Stimulated activated effector memory CD8-positive, alpha-beta T cell treated with anti-CD3 and anti-CD28 coated beads, Interleukin-12 subunit alpha, Interleukin-12 subunit beta, amount 100 ng/mL, for 72 hours (primary cell): Measurements from ENCODE around the gene SLC35F3.
"Not testable (repeated sequence)": the region's sequence is repeated elsewhere in the genome, so short reads cannot be mapped to it uniquely, and the experiment has no call there.

ENCODE experiments used
- ATAC-seq: fragments of 150-1000 bp; cut with Tn5 transposase; 2 replicates; pipeline ENCODE4 v1.10.0; 2021
- DNase-seq, 2 donors: peaks; one replicate each; pipeline ENCODE4 v3.0.0; 2021 to 2022; ENCODE audit warnings: low spot score in 2 of 2
- H3K27ac Mint-ChIP-seq: one replicate; pipeline ENCODE4 v1.8.0; 2022; ENCODE audit warnings: mild to moderate bottlenecking, mixed read lengths
- H3K36me3 Mint-ChIP-seq: one replicate; pipeline ENCODE4 v1.8.0; 2022; ENCODE audit warnings: mild to moderate bottlenecking, mixed read lengths
- H3K4me1 Mint-ChIP-seq: one replicate; pipeline ENCODE4 v1.8.0; 2022; ENCODE audit warnings: mixed read lengths
- H3K4me3 Mint-ChIP-seq: one replicate; pipeline ENCODE4 v1.8.0; 2022; ENCODE audit warnings: mild to moderate bottlenecking, mixed read lengths
- H3K9me3 Mint-ChIP-seq: one replicate; pipeline ENCODE4 v1.8.0; 2022; ENCODE audit warnings: mixed read lengths

SLC35F3 gene

DNA sequence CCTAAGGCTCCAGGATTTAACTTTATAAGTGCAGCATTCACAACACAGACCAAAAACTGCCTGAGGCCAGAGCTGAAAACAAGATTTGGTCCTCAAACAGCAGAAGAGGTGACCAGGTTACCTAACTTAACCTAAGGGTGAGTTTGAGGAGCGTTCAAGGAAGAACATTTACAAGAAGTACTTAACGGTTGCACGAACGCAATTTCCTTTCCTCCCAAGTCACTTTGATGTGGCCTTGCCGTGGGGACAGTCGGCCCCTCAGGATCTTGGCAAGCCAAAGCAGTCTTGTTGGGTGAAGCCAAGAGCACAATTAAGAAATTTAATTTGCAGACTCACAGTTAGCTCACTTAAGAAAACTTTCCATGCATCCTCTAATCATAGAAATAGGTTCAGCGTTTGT lies 266.1 kb downstream of the SLC35F3 start:
- H3K27ac Mint-ChIP-seq = no peak overlapping the region
- ATAC-seq (no peak), DNase-seq (no peak)
- H3K4me1 Mint-ChIP-seq = peaks cover 12% of the 10 kb centered on the region
- H3K36me3 Mint-ChIP-seq = no peaks in the 10 kb centered on the region
- no peaks in the 10 kb centered on the region for H3K9me3 Mint-ChIP-seq
- no peak overlapping the region for H3K4me3 Mint-ChIP-seq

DNA sequence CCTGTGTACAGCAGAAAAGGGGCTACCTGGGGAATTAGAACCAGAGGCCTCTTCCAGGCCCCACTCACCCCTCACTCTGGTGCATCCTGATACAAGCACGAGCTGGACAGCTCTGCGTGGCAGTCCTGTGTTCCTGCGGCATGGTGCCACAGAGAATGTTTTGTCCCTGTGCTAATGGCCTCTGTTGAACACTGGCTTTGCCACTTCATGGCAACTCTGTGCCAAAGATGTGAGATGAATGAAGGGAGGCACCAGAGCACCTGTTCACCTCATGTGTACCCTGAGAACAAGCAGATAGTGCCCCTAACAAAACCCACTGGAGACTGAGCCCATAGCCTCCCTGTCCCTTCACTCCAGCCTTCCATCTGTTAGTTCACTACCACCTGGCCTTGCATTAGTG lies 269.5 kb downstream of the SLC35F3 start:
- no peaks in the 10 kb centered on the region for H3K36me3 Mint-ChIP-seq
- H3K9me3 Mint-ChIP-seq = no peaks in the 10 kb centered on the region
- H3K4me1 Mint-ChIP-seq = peaks cover 12% of the 10 kb centered on the region
- H3K4me3 Mint-ChIP-seq = no peak overlapping the region
- no peak for DNase-seq
- no peak overlapping the region for H3K27ac Mint-ChIP-seq
- no peak for ATAC-seq

DNA sequence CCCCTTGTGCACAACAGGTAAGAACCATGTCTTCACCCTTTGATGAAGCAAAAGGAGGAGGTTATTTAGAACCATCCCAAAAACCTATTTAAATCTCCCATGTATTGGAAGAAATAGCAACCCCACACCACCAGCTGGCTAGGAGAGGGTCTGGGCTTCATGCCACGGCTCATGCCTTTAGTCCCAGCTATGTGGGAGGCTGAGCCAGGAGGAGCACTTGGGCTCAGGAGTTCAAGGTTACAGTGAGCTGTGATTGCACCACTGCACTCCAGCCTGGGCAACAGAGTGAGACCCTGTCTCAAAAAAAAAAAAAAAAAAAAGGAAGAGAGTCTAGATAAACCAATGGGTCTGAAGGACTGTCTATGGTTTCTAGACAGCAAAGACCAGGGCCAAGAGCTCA lies 270.9 kb downstream of the SLC35F3 start:
- Mint-ChIP-seq H3K4me1 (peaks cover 10% of the 10 kb centered on the region), H3K4me3 (no peak overlapping the region), H3K9me3 (no peaks in the 10 kb centered on the region), H3K36me3 (no peaks in the 10 kb centered on the region), H3K27ac (no peak overlapping the region)
- DNase-seq = no peak
- no peak for ATAC-seq

DNA sequence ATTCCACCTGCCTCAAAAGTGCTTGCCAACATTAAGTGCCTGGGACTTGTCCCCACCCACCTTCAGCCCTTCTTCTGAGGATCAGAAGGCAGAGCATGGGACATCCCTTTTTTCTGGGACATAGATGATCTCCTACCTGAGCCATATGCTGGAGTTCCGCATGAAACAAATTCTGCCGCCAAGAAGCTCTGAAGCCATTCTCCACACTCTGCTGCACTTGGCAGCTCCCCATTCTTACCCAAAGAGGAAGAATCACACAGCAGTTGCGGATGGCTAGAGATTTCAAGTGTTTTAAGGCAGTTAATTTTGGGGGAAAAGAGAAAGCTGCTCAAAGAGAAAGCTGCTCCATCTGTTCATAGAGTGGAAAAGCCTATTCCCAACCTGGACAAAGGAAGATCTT lies 271.5 kb downstream of the SLC35F3 start:
- Mint-ChIP-seq H3K4me1 (peaks cover 4% of the 10 kb centered on the region), H3K27ac (no peak overlapping the region), H3K9me3 (no peaks in the 10 kb centered on the region), H3K4me3 (no peak overlapping the region), H3K36me3 (no peaks in the 10 kb centered on the region)
- DNase-seq (no peak), ATAC-seq (no peak)

DNA sequence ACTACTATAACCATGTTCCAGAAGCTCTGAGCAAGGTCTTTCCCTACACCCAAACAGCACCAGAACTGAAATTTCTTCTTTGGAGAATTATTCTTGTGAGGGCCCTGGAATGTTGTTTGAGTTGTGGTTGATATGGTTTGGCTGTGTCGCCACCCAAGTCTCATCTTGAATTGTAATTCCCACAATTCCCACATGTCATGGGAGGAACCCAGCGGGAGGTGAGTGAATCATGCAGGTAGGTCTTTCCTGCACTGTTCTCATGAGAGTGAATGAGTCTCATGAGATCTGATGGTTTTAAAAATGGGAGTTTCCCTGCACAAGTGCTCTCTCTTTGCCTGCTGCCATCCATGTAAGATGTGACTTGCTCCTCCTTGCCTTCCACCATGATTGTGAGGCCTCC lies 272.4 kb downstream of the SLC35F3 start:
- DNase-seq, H3K36me3 Mint-ChIP-seq, H3K4me1 Mint-ChIP-seq, ATAC-seq, H3K4me3 Mint-ChIP-seq, H3K9me3 Mint-ChIP-seq, H3K27ac Mint-ChIP-seq: not testable (repeated sequence)

DNA sequence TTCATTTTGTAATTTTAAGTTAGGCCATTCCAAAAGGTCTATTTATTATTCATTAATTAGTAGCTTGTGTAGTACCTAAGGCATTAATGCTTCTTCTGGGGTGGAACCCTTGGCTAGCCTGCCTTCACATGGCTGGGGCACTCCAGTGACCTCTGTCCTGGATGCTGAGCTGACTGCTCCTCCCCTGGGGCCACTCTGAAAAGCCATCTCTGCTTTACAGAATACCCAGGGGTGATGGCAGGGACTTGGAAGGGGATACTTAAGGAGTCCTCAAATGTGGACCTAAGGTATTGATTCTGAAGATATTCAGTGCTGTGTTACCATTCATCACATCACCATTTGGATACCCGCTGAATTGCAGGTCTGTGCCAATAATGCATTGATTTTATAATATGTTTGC lies 281.0 kb downstream of the SLC35F3 start:
- no peaks in the 10 kb centered on the region for H3K36me3 Mint-ChIP-seq
- no peak overlapping the region for H3K4me3 Mint-ChIP-seq
- DNase-seq (no peak), ATAC-seq (no peak)
- no peaks in the 10 kb centered on the region for H3K9me3 Mint-ChIP-seq
- H3K27ac Mint-ChIP-seq = no peak overlapping the region
- no peaks in the 10 kb centered on the region for H3K4me1 Mint-ChIP-seq

DNA sequence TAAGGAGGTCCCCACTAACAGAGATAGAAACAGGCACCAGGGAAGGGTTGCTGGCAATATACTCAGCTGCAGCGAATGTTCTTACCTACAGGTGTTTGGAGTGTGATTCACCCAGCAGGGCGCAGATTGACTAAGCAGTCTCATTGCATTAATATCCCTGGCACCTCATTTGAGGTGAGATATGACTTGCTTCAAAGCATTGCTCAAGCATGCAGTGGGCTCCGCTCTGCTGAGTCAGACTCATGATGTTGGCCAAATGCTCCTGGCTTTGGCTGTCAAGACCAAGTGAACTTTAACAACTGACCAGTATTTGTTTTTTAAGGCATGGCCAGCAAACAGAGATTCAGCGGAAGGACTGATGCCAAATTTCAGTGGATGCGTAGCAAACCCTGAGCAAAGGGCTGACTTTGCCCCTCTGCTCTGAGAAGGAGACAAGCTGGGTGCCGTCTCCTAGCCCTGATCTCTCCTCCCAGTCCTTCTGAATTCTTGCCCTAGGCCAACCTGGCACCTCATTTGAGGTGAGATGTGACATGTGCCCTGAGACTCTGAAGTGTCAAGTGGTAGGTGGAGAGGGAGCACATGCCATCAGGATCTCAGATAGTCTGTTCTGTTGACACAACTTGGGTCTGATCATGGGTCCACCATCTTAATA lies 281.7 kb downstream of the SLC35F3 start:
- Mint-ChIP-seq H3K4me3 (no peak overlapping the region), H3K36me3 (no peaks in the 10 kb centered on the region), H3K9me3 (peaks cover 3% of the 10 kb centered on the region), H3K4me1 (no peaks in the 10 kb centered on the region), H3K27ac (no peak overlapping the region)
- DNase-seq = no peak
- peak; percentile 89 for ATAC-seq

DNA sequence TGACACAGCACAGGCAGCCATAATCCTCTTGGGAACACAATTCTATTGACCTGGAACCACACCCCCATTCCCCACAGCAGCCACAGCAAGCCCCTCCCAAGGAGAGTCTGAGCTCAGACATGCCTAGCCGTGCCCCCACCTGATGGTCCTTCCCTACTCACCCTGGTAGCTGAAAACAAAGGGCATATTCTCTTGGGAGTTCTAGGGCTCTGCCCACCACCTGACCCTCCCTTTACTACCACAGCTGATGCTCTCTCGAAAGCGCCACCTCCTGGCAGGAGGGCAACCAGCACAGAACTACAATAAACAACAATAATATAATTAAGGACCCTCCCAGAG lies 283.9 kb downstream of the SLC35F3 start:
- Mint-ChIP-seq H3K36me3 (no peaks in the 10 kb centered on the region), H3K4me3 (no peak overlapping the region), H3K9me3 (peaks cover 10% of the 10 kb centered on the region), H3K27ac (no peak overlapping the region), H3K4me1 (no peaks in the 10 kb centered on the region)
- no peak for DNase-seq
- ATAC-seq = no peak

DNA sequence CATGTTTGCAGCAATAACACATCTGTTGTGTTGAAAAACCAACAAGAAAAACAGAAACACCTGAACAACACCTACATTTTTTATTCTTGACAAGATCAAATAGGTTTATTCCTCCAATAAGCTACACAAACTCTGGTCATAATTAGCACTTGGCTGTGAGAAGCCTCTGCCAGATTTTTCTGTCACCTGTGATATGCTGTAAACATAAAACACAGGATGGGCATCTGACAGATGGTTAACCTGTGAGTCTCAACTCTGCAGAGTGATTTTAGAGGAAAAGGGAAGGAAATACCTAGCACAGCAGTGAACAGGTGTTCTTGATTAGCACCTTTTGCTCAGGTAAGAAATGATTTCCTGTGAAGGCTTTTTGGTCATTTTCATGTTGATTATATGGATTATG lies 293.4 kb downstream of the SLC35F3 start:
- DNase-seq = no peak
- no peak for ATAC-seq
- no peak overlapping the region for H3K27ac Mint-ChIP-seq

DNA sequence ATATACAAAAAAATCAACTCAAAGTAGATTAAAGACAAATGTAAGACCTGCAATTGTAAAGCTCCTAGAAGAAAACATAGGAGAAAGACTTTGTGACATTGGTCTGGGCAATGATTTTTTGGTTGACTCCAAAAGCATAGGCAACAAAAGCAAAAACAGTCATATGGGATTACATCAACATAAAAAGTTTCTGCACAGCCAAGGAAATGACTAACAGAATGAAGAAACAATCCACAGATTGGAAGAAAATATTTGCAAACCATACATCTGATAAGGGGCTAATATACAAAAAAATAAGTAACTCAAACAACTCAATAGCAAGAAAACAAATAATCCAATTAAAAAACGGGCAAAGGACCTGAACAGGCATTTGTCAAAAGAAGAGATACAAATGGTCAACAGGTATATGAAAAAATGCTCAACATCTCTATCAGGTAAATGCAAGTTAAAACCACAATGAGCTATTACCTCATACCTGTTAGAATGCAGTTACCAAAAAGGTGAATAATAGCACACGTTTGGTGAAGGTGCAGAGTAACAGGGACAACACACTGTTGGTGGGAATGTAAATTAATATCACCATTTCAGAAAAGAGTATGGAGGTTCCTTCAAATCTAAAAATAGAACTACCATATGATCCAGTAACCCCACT lies 295.1 kb downstream of the SLC35F3 start:
- DNase-seq = no peak
- no peak for ATAC-seq
- no peaks in the 10 kb centered on the region for H3K4me1 Mint-ChIP-seq

More for the DNA sequence above, 293.4 kb downstream of the SLC35F3 start:
- peaks cover 2% of the 10 kb centered on the region for H3K9me3 Mint-ChIP-seq
- no peaks in the 10 kb centered on the region for H3K4me1 Mint-ChIP-seq
- no peak overlapping the region for H3K4me3 Mint-ChIP-seq
- H3K36me3 Mint-ChIP-seq = no peaks in the 10 kb centered on the region

DNA sequence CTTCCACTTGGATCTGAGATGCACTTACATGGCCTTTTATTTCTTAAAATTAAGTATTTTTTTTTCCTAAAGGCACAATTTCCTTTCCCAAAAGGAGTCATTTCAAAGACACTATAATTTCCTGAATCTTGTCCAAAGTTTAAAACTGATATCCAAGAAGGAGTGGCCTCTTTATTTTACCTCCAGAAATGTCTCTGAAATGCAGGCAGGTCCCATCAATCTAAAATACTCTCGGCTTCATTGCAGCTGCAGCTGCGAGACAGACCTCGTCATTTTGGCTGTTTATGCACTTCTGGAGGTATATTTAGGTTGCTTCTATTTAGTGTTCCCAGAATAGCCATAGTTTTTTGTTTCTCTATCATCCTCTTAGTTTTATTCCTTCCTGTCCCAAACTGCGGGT lies 296.1 kb downstream of the SLC35F3 start:
- Mint-ChIP-seq H3K9me3 (no peaks in the 10 kb centered on the region), H3K36me3 (no peaks in the 10 kb centered on the region), H3K4me3 (no peak overlapping the region), H3K27ac (no peak overlapping the region), H3K4me1 (no peaks in the 10 kb centered on the region)
- ATAC-seq (no peak), DNase-seq (no peak)

More for the DNA sequence above, 295.1 kb downstream of the SLC35F3 start:
- Mint-ChIP-seq H3K36me3 (no peaks in the 10 kb centered on the region), H3K9me3 (no peaks in the 10 kb centered on the region), H3K4me3 (no peak overlapping the region), H3K27ac (no peak overlapping the region)

DNA sequence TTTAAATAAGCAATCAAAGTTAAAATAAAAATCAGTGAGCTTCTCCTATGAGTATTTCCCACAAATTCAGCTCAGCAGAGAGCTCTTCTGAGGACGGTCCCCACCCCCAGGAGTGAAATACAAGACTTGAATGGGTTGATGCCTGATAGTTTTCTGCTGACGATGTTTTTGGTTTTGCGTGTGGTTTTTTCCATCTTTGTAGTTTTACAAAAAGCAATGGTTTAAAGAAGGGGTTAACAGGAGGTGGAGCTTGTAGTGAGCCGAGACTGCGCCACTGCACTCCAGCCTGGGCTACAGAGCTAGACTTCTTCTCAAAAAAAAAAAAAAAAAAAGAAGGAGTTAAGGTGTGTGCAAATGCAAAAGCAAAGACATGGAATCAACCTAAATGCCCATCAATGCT lies 297.1 kb downstream of the SLC35F3 start:
- no peaks in the 10 kb centered on the region for H3K9me3 Mint-ChIP-seq
- H3K27ac Mint-ChIP-seq = no peak overlapping the region
- ATAC-seq (no peak), DNase-seq (no peak)
- no peak overlapping the region for H3K4me3 Mint-ChIP-seq
- no peaks in the 10 kb centered on the region for H3K4me1 Mint-ChIP-seq
- H3K36me3 Mint-ChIP-seq = no peaks in the 10 kb centered on the region

DNA sequence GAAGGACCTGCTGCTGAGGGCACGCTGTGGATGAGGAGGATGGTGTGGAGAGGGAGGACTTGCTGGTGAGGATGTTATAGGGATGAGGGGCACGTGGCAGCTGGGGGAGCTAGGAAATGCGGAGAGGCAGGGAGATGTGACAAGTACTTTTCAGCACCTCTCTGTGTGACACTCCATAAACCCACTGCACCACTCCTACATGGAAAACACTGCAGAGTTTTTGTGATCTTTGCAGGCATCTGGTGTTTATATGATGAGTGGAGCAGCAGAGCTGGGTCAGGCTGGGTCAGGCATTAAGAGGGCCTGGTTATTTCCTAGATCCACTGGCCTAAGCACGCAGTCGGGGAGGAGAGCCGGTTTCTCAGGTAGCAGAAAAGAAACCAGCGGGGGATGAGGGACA lies 301.5 kb downstream of the SLC35F3 start:
- Mint-ChIP-seq H3K4me1 (no peaks in the 10 kb centered on the region), H3K27ac (no peak overlapping the region), H3K36me3 (no peaks in the 10 kb centered on the region), H3K4me3 (no peak overlapping the region), H3K9me3 (no peaks in the 10 kb centered on the region)
- DNase-seq (no peak), ATAC-seq (no peak)

DNA sequence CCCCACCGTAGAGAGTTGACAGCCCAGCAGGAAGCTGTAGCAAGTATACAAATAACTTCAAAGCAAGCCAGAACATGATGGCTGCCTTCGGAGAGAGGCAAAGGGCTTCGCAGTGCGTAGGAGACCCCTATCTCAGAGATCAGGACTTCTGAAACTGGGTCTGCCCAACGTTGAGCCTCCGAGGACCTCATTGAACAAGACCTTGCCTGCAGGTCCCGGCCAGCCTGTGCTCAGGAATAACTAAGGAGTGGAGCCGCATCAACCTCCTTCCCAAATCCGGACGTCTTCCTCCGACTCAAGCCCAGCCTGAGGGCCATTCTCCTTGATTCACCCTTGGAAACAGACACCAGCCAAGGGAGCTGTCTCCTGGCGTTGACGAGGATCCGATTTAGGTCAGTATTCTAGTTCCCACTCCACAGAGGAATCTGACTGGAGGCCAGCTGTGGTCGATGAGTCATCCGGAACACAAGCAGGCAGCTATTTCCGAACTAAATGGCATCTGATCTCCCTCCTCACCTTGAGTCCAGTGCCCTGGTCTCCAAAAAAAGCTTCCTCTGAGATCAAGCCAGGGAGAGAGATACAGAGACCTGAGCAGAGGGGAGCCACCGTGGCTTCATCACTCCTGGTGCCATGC lies 302.3 kb downstream of the SLC35F3 start:
- no peaks in the 10 kb centered on the region for H3K9me3 Mint-ChIP-seq
- no peak for DNase-seq
- no peak overlapping the region for H3K4me3 Mint-ChIP-seq
- H3K36me3 Mint-ChIP-seq = no peaks in the 10 kb centered on the region
- H3K27ac Mint-ChIP-seq = no peak overlapping the region
- ATAC-seq = no peak
- no peaks in the 10 kb centered on the region for H3K4me1 Mint-ChIP-seq

DNA sequence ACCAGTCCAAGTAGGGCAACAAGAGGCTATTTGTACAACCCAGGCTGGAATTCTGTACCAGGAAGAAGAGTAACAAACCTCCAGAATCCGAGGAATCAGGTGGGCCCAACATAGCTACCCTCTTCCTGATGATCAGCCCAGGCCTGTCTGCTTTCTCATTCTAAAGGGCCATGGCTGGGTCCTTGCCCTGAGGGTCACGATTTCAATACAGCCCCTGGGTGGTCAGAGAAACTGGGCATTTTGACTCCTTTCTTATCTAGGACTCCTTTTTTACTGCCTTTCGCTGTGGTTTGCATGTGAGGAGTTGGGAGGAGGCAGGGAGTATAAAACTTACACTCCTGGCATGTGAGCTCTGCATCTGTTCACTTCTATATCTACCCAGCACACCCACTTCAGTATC lies 303.9 kb downstream of the SLC35F3 start:
- Mint-ChIP-seq H3K27ac (no peak overlapping the region), H3K9me3 (no peaks in the 10 kb centered on the region), H3K4me3 (no peak overlapping the region), H3K4me1 (peaks cover 7% of the 10 kb centered on the region), H3K36me3 (no peaks in the 10 kb centered on the region)
- DNase-seq = peak in 1 of 2 donors; percentile 12
- no peak for ATAC-seq

DNA sequence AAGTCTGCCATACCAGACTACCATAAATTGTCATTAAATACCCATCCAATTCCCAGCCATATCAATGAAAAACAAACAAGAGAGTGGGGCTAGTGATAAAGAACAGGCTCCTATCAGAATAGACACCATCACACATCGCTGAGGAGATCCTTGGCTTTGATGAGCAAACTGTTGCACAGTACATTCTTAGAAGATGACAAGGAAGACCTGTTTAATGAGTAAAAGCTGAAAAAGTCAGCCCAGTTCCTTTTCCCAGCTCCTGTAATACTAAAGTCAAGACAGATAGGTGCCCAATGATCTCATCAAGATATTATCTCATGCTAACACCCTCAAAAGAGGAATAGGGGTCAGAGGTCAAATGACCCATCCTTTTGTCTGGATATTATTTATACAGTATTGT lies 304.3 kb downstream of the SLC35F3 start:
- no peak for ATAC-seq

More for the DNA sequence above, 304.3 kb downstream of the SLC35F3 start:
- Mint-ChIP-seq H3K27ac (no peak overlapping the region), H3K9me3 (no peaks in the 10 kb centered on the region), H3K4me3 (no peak overlapping the region), H3K4me1 (peaks cover 7% of the 10 kb centered on the region), H3K36me3 (no peaks in the 10 kb centered on the region)
- DNase-seq = peak in 1 of 2 donors; percentile 12
